Gastroesophageal sphincter (tissue), 4 donors: Measurements from ENCODE around the gene BAMBI. TPM values are rescaled to one million over a fixed set of nuclear protein-coding genes. Genes with fewer than 3 reads are reported as not detected.

Source experiments
- ATAC-seq: fragments of 150-250 bp; one replicate; pipeline ENCODE4 v1.9.1; 2016; ENCODE audit warnings: mild to moderate bottlenecking, moderate library complexity
- H3K27ac ChIP-seq, 4 donors: fragments of 200-600 bp; sonication (generic) in 3 of 4; 1 replicate in 3 of 4; 2 replicates in 1 of 4; pipeline ENCODE4 v1.5.1; 2016 to 2019
- H3K27me3 ChIP-seq: fragments of 200-600 bp; sonication (generic); one replicate; pipeline ENCODE4 v1.5.1; 2019
- H3K36me3 ChIP-seq, 2 donors: fragments of 200-600 bp; sonication (generic); one replicate each; pipeline ENCODE4 v1.5.1; 2019; ENCODE audit warnings: control low read depth in 1 of 2
- H3K4me1 ChIP-seq, 3 donors: fragments of 200-600 bp; sonication (generic); 1 replicate in 2 of 3; 2 replicates in 1 of 3; pipeline ENCODE4 v1.5.1; 2016 to 2019; ENCODE audit warnings: control low read depth in 2 of 3
- H3K4me3 ChIP-seq, 2 donors: fragments of 200-600 bp; sonication (generic); one replicate each; pipeline ENCODE4 v1.5.1; 2019; ENCODE audit warnings: mild to moderate bottlenecking in 1 of 2, moderate library complexity in 1 of 2
- H3K9me3 ChIP-seq, 3 donors: fragments of 200-600 bp; sonication (generic); one replicate each; pipeline ENCODE4 v1.5.1; 2017 to 2019; ENCODE audit warnings: control low read depth in 2 of 3
- EP300 ChIP-seq: sonication (generic); formaldehyde crosslinking; IDR thresholded peaks from one replicate; pipeline ENCODE4 v1.6.1; 2017; ENCODE audit warnings: antibody characterized with exemption, mild to moderate bottlenecking
- POLR2A ChIP-seq, 2 donors: fragments of 450-650 bp; IDR thresholded peaks; one replicate each; pipeline ENCODE4 v1.6.1; 2017; ENCODE audit warnings: antibody characterized with exemption in 2 of 2, mild to moderate bottlenecking in 2 of 2, moderate library complexity in 1 of 2
- POLR2AphosphoS5 ChIP-seq: sonication (generic); formaldehyde crosslinking; IDR thresholded peaks from one replicate; pipeline ENCODE4 v1.6.1; 2017; ENCODE audit warnings: antibody characterized with exemption
- WGBS, 2 donors: methylation state at CpG; one replicate each; pipeline ENCODE4 v1.1.5; 2018; ENCODE audit warnings: low coverage in 1 of 2; 5-methylcytosine and 5-hydroxymethylcytosine counted together
- total RNA-seq, 4 donors: library from RNA; depleted of rRNA; stranded (reverse); fragments of >200 nt; gene quantifications; one replicate each; pipeline ENCODE4 v1.1.0, GENCODE V29; 2016
- TF ChIP-seq, protein P1 (sequence below), 4 experiments: fragments of 200-600 bp in 2 of 4; fragments of 450-650 bp in 2 of 4; sonication (generic) in 1 of 4; IDR thresholded peaks; one replicate each; pipeline ENCODE4 v1.5.1; 2017 to 2019; ENCODE audit warnings: antibody characterized with exemption in 4 of 4, mild to moderate bottlenecking in 2 of 4, moderate library complexity in 2 of 4

BAMBI gene
- total RNA-seq, 4 donors from 2014 or later, result 5.6 to 6.0 (median 5.8) TPM

- TF ChIP-seq POLR2A (IDR thresholded peaks at IDR 0.05) (no peak), POLR2AphosphoS5 (no peak), EP300 (no peak)
- TF ChIP-seq, protein P1, sequence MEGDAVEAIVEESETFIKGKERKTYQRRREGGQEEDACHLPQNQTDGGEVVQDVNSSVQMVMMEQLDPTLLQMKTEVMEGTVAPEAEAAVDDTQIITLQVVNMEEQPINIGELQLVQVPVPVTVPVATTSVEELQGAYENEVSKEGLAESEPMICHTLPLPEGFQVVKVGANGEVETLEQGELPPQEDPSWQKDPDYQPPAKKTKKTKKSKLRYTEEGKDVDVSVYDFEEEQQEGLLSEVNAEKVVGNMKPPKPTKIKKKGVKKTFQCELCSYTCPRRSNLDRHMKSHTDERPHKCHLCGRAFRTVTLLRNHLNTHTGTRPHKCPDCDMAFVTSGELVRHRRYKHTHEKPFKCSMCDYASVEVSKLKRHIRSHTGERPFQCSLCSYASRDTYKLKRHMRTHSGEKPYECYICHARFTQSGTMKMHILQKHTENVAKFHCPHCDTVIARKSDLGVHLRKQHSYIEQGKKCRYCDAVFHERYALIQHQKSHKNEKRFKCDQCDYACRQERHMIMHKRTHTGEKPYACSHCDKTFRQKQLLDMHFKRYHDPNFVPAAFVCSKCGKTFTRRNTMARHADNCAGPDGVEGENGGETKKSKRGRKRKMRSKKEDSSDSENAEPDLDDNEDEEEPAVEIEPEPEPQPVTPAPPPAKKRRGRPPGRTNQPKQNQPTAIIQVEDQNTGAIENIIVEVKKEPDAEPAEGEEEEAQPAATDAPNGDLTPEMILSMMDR (IDR thresholded peaks at IDR 0.05), result no peak
- Histone ChIP-seq H3K9me3 (no peaks in the 10 kb centered on the region), H3K4me3 (no peak overlapping the region), H3K27me3 (peaks cover 33% of the 10 kb centered on the region), H3K36me3 (no peaks in the 10 kb centered on the region), H3K4me1 (no peaks in the 10 kb centered on the region), H3K27ac (no peak overlapping the region)
- 96% methylated on average over 4 to 5 of the region's 8 CpGs for WGBS, 2 donors
- ATAC-seq, result no peak
Measured at GRCh38 chr10:28705472-28705871, 28.2 kb downstream of the BAMBI start.

DNA sequence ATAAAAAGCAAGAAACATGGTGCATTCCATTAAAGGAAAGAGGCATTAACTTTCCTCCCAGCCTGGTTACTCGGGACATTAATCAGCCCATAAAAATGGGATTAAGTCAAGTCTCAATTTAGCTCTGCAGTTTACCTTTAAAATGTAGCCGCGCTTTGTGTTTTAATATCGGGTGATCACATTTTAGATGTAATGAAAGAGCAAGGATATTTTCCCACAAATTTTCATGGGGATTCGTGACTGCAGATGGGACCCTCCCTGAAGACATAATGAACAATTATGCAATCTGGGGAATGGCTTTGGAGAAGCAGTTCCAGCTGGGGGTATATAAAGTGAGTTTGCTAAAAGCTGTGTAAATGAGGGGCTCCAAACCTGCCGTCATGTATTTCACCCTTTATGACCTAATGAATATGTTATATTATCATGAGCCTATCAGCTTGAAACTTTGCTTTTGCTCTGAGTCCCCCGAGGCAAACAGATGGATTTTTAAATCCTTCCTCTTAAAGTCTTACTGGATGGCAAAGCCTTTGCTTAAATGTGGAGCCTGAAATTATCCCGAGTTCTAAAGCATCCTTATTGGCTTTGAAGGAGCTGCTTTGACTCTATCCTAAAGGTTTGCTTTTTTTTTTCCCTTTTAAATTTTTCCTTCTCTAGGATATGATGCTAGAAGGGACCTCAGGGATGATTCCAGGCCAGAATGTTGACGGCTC lies 31.8 kb downstream of the BAMBI start:
- no peaks in the 10 kb centered on the region for H3K9me3 ChIP-seq
- H3K27me3 ChIP-seq, result peaks cover 14% of the 10 kb centered on the region
- H3K4me1 ChIP-seq, result no peaks in the 10 kb centered on the region
- H3K4me3 ChIP-seq, result no peak overlapping the region
- no peak for TF ChIP-seq POLR2A (IDR thresholded peaks at IDR 0.05)
- TF ChIP-seq, protein P1 (IDR thresholded peaks at IDR 0.05), result no peak
- no peak for TF ChIP-seq EP300
- no peak for TF ChIP-seq POLR2AphosphoS5
- ATAC-seq, result no peak
- H3K27ac ChIP-seq, result no peak overlapping the region
- WGBS, 2 donors, result 51 to 74% methylated on average over 9 of the region's 9 CpGs
- no peaks in the 10 kb centered on the region for H3K36me3 ChIP-seq

GRCh38 chr10:28710202-28710886 lies 33.0 kb downstream of the BAMBI start:
- 61 to 68% methylated on average over 3 to 6 of the region's 6 CpGs for WGBS, 2 donors
- H3K27ac ChIP-seq, result peak overlapping the region in 2 of 4 donors; percentile 33 to 54
- ATAC-seq, result peak; percentile 72
- no peaks in the 10 kb centered on the region for H3K9me3 ChIP-seq
- no peaks in the 10 kb centered on the region for H3K4me1 ChIP-seq
- TF ChIP-seq POLR2A (IDR thresholded peaks at IDR 0.05), result no peak
- TF ChIP-seq POLR2AphosphoS5, result no peak
- TF ChIP-seq, protein P1 (IDR thresholded peaks at IDR 0.05), result no peak
- TF ChIP-seq EP300, result no peak
- no peak overlapping the region for H3K4me3 ChIP-seq
- peaks cover 14% of the 10 kb centered on the region for H3K27me3 ChIP-seq
- H3K36me3 ChIP-seq, result no peaks in the 10 kb centered on the region

- peak; percentile 26 for ATAC-seq
- no peak for TF ChIP-seq POLR2A (IDR thresholded peaks at IDR 0.05)
- TF ChIP-seq POLR2AphosphoS5, result no peak
- TF ChIP-seq, protein P1 (IDR thresholded peaks at IDR 0.05), result no peak
- no peak for TF ChIP-seq EP300
- peak overlapping the region in 2 of 4 donors; percentile 33 to 54 for H3K27ac ChIP-seq
Measured at GRCh38 chr10:28711041-28711440, 33.7 kb downstream of the BAMBI start.

More at GRCh38 chr10:28711041-28711440, 33.7 kb downstream of the BAMBI start:
- Histone ChIP-seq H3K4me1 (no peaks in the 10 kb centered on the region), H3K4me3 (no peak overlapping the region), H3K9me3 (no peaks in the 10 kb centered on the region), H3K36me3 (no peaks in the 10 kb centered on the region), H3K27me3 (peaks cover 14% of the 10 kb centered on the region)
- WGBS, 2 donors, result 100% methylated on average over 1 of the region's 1 CpG
